SKM-1 (cell line): ENCODE measurements around the gene RASSF8.

Source experiments
- DNase-seq: peaks from one replicate; lab custom pipeline; 2025; ENCODE audit not compliant: unreplicated experiment; lab: John Stamatoyannopoulos, UW

RASSF8 gene

DNA sequence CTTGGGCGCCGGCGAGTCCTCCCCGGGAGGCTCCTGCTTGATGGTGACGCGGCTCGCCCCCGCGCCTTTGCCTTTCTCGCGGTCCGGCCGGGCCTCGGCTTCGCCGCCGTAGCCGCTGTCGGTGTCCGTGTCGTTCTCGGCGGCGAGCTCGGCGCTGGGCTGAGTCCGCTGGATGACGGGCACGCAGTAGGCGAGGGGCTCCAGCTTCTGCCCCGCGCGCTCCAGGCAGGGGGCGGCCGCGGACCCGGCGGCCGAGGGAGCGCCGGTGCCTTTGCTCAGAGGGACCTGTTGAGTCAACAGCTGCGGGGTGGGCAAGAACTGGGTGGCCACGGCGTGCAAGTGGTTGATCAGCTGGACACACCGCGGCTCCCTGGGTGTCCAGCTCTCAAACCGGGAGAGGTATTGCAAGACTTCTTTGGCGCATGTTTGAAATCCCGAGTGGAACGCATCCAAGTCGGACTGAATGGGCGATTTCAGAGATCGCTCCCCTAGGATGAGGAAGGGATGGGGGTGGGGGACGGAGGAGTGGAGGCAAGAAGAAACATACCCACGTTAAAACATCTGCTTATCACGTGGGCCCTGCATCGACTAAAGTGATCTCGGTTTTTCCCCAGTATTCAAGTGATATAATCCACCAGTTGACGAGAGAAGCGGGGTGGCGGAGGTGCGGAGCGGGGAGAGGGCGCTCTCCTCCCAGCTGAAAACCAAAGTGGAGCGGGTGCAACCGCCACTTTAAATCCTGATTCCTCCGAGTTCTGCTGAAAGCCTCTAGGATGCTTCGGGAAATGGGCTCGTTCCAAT is 164.4 kb downstream of the RASSF8 start:
- no peak for DNase-seq

DNA sequence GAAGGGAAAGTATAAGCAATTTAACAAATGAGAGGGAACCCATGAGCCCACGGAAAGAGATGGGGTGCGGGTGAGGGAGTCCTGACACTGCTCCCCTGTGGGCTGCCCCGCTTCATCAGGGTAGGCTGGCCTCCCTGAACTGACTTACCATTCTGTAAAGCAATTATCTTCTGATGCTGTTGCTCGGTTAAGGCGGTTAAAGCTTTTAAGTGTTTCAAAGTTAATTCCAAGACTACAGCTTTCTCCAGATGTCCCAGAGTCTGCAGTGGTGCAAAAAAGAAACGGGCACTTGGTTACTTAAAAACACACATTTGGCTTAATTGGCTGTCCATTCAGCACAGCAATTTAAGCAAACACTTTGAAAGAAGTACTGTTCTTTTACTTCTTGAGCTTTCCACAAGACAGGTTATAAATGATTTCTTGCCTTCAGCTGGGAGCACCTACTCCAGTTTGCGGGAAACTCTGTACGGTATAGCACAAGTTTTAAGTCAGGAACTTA is 165.0 kb downstream of the RASSF8 start:
- no peak for DNase-seq

DNA sequence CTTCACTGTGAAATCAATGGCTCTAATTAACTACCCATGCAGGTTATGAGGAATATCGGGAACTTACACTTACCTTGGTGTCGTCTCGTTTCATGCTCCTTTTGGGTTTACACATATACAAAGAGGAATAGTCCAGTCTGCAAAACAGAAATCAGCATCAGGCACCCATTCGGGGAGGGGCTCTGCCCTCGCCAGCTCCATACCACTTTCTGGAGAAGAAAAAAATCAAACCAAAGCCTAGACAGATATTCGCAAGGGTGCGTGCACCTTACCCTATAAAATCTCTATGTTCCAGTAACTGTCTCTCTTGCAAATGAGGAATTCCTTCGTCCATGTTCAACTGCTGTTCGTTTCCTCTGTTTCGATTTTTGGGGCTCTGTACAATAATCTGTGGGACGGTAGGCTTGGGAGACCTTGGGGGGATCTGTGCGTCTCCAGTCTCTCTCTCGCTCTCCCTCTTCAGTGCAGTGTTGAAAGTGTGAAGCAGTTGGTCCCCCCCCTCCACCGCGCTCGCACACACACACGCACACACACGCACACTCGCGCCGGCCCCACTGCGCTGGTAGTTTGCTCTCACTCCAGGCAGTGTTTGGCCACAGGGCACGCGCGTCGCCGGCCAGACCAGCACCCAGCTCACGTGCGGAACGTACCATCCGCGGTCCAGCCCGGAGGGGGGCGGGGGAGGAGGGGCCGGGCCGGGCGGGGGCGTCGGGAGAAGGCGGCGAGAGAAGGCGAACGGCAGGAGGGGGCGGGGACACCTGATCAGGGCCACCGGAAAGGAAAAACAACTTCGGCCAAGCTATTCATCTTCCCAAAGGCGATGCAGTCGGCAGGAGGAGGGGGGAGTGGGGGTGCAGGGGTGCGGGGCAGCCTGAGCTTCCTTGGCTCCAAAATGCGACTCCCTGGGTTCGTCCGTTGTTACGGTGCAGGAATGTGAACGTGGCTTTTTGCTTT is 166.2 kb downstream of the RASSF8 start, which contains the start of gene BHLHE41:
BHLHE41 (minus strand) TSS at position 592 of the 954 bp plus-strand sequence; CDS start at position 334, 258 bp downstream.
- DNase-seq: no peak

DNA sequence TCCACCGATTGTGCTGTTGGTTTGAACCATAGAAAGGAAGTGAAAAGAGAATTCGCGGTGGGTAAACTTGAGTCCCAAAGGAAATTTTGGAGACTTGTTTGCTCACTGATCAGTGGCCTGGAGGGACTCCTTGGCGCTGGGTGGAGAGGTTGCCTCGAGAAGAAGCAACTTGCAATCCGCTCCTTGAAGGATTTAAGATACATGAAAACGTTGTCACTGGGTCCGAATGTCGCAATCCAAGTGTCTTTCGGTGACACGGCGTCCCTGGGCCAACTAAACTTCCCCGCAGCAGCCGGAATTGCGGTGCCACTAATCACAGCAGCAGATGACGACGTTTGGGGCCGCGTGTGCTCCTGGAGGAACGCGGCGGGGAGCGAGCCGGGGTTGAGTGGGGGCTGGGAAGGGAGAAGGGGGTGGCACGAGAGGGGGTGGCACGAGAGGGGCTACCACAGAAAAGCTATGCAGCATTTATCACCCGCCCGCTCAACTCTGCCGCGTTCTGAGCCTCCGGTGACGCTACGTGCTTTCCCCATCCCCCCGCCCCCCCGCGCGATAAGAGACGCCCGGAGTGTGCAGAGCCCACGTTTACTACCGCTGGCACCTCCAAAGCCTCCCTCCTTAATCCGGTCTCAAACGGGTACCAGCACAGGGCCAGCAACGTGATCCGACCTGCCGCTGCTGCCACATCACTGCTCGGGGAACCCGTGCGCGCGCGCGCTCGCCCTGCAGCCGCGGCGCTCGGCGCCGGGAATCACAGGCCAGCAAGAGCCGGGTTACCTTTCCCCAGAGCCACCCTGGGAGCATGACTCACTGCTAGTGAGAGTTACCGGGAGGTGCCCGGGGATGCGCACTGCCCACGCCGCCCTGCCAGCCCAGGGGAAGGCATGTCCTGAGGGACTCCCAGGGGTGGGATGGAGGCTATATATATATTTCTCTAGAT is 167.2 kb downstream of the RASSF8 start:
- DNase-seq: no peak

DNA sequence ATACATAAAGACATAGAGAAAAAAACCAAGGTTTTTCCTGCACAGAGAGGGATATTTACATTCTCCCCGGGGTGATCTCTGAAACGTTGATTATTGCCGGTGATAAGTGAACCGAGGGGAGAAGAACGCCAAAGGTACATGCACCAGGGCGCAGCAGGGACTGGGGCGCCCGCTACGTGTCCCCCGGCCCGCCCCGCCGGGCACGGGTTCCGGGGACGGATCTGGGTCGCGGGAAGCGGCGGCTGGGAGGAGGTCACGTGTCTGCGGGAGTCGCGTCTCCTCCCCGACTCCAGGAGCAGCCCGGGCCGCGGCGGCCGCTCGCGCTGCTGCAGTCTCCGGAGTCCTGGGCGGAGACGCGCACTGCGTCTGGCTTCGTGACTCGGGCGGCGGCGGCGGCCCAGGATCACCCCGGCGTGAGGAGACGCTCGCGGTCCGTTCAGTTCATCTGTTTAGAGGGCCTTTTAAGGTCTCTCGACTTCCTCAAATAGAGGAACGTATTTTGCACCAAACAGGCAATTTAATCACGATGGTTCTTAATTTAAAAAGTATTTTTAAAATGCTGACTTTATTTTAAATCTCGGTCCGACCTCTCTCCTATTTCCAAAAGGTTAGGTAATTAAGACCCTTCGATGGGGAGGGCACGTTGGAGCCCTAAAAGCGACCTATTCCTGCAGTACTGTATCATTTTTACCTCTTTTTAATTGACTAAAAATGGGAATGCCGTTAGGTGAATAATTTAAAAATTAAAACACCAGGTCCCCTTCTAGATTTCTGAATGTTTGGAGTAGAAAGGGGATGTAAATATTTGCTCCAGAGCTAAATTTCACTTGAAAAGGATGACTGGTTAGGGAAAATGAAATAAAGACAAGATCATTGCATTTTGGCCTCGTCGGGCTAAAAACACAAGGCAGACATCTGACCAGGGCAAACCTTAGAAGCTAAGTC is 168.1 kb downstream of the RASSF8 start:
- no peak for DNase-seq

DNA sequence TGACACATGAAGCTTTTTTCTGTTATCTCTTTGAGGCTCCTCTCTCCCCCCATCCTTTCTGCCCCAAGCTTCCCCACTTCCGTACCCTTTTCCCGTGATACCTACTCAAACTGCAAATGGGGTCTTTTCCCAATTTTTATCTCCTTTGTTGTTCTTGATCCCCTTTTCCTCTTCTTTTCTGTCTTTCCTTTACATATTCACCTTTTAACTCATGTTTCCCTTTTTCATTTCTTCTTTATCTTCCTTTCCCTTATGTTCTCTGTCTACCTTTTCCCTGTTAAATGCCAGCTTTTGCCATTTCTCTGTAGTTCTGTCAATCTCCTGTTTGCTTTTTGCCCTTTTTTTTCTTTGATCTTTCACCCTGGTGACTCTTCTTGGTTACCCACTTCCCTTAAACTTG is 168.9 kb downstream of the RASSF8 start:
- no peak for DNase-seq

DNA sequence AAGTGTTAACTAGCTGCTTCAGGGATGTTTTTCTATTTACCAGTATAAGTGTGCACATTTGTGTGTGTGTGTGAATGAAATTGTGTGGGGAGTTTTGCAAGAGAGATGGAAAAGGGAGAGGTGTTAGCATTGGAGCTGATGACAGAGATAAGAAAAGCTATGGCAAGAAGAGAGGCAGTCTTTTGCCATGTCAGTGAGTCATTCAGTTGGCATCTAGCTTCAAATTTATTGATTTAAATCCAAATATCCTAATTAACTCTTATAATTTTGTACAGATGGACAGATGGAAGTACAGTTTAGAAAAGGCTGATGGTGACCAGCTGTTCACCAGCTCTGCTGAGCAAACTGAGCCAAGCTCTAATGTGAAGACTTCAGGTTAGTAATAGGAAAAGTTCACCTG is 169.7 kb downstream of the RASSF8 start:
- no peak for DNase-seq
